UCSD-AML1 (cell line): Measurements from ENCODE around the gene ARPIN.
"Not testable (repeated sequence)": the region's sequence is repeated elsewhere in the genome, so short reads cannot be mapped to it uniquely, and the experiment has no call there.

ENCODE experiments used
- DNase-seq: peaks from one replicate; lab custom pipeline; 2025; ENCODE audit not compliant: unreplicated experiment; lab: John Stamatoyannopoulos, UW

Gene ARPIN

DNA sequence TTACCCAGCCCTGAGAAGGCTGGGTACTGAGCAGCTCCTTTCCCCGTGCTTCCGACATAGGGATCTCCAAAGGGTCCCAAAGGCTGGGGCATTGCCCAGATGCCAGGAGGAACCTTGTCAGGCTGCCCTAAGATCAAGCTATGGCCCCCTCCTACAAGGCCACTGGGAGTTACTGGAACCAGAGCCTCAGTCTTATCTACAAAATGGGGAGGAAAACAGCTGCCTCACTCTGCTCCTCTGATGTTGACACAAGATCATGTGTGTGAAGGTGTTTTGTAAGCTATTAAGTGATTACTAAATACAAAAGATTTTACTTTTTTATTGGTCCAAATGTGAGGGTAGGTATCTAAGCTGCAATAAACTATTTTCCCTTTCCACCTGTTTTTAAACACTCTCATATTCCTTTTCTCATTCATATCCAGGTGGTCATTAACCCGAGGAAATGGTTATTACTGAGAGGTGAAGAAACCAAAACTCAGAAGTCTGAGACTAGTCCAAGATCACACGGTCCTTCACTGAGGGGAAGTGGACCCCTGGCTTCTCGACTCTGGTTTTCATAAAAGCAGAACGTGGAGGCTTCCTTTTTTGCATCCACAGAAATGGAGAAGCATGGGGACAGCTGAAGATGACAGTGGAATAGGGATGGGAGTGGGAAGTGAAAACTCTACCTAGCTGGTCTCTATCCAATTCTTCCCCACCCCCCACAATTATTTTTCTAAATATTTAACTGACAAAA lies 1.7 kb downstream of the ARPIN start:
- DNase-seq: no peak

DNA sequence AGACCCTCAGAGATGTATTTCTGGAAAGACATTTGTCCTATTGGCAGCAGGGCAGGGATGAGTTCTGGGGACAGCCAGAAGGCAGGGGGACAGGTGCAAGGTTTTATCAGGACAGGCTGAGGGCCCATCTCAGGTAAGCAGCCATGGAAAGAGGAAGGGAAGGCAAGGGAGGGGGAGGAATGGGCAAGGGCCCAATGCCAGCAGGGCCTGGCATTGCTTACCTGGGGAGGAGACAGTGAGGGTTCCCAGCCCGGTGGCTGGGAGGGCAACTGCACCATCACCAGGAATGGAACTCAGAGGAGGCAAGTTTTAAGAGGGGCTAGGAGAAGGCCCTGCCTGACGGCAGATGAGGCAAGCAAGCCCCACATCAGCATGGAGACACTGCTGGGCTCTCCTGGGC lies 3.1 kb downstream of the ARPIN start:
- no peak for DNase-seq

DNA sequence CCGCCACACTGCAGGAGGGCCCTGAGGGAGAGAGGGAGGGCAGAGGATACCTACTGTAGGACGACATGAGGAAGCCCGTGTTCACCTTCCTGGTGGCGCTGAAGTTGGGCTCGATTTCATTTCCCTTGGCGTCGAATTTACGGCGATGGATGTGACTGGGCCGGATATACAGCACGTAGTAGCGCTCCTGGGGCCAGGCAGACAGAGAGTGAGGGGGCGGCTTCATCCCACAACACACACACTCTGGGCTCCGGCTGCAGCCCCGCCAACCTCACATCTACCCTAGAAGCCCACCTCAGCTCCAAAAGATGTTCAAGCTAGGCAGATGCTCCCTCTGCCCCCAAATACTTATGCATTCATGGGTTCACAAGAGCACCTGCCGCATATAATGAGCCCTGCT lies 4.5 kb downstream of the ARPIN start:
- no peak for DNase-seq

DNA sequence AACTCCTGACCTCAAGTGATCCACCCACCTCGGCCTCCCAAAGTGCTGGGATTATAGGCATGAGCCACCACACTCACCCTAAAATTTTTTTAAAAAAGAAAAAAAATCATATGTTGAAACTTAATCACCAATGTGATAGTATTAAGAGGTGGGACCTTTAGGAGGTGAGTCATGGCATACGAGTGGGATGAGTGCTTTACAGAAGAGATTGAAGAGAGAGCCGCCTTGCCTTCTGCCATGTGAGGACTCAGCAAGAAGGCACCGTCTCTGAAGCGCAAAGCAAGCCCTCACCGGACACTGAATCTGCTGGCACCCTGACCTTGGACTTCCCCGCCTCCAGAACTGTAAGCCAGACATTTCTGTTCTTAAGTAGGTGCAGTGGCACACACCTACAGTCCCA lies 5.5 kb downstream of the ARPIN start:
- no peak for DNase-seq

DNA sequence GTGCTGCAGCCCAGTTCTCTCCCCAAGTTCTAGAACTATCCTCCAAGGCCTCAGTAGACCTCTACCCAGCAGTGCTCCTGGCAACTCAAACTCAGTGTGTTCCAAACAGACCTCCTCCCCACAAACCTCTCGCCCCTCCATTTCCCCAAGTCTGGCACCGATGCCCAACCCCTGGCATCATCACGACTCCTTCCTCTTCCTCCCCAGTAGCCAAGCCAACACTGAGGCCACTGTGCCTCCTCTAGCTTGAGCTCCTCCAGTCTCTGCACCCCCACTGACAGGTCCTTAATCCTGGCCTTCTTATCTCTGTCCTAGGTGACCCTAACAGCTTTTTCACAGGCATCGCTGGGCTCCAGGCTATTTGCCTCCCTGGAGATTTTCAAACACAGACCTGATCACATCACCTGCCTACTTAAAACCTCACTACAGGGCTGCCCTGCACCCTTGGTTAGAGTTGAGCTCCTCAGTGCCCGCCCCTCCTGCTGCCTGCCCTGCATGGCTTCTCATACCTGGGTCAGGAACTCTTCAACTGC lies 6.8 kb downstream of the ARPIN start:
- DNase-seq: no peak

DNA sequence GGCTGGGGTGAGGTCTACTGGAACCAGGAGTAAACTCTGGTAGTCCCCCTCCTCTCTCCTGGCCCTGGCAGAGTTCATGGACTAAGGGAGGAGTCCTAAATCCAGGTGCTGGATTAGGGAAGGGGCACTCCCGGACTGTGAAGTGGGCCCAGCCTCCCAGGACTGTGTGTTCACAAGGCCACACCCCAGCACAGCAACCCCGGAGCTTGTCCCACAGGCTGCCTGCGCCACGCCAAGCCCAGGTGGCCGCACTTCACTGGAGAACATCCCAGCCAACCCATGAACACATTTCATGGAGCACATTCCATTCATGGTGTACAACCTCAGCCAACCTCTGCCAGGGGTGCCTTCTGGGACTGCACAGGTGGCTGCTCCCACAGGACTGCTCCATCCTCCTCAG lies 8.2 kb downstream of the ARPIN start:
- DNase-seq: no peak

DNA sequence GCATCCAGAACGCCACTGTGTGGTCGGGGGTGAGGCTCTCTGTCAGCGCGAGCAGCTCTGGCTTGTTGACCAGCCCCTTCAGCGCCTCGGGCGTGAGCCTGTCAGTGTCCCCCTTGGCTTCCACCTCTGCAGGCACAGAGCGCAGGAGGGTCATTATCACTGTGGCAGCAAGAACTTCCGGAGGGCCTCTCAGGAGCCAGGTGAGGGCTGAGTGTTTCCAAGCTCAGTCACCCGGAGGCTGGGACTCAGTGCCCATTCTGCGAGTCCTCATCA lies 9.0 kb downstream of the ARPIN start:
- DNase-seq: no peak

DNA sequence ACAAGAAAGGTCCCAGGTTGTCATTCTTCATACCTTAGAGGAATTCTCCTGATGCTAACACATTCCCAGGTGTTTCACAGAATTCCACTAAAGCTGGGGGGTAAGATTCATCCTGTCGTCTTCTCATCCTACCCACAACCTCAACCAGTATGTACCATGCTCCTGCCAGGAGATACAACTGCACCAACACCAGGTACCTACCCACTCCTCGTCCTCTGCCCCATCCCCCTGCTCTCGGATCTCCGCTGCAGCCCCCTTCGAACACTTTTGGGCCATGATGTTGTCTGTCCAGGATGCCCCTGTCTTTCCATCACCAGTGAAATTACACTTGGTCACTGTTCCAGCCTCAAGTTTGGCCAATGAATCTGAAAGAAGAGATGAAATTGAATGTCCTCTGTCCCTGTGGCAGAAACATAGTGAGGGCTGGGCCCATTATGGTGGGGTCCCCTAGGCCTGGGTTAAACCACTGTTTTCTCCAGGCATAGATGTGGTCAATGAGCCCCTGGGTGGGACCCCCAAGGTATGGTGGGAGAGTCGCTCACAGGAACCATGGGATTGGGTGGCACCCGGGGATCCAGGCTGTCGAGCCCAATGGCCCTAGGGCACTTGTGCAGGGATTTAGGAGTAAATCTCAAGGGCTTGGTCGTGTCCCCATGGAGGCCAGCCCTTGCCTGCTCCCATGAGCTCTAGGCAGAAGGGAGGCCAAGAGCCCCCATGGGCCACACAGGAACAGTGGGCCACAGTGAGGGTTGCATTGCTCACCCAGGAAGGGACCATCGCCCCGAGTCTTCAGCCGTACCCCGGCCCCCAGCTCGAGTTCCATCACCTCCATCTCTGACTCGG lies 9.5 kb downstream of the ARPIN start:
- DNase-seq: no peak

DNA sequence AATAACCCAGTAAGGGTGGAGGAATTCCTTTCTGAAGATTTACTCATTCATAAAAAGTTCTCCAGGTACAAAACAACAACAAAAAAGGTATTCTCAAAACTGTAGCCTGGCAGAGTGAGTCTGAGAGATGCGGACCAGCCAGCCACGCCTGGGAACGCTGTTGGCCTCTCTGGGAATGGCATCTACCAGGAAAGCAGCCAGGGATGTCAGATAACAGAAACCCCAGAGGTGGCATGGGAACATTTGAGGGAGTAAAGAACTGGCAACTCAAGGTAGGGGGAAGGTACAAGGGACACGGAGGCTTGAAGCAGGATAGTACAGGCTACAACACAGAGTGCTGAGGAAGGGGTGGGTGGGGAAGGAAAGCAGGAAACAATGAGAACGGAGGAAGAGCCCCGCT lies 11.9 kb downstream of the ARPIN start:
- no peak for DNase-seq

DNA sequence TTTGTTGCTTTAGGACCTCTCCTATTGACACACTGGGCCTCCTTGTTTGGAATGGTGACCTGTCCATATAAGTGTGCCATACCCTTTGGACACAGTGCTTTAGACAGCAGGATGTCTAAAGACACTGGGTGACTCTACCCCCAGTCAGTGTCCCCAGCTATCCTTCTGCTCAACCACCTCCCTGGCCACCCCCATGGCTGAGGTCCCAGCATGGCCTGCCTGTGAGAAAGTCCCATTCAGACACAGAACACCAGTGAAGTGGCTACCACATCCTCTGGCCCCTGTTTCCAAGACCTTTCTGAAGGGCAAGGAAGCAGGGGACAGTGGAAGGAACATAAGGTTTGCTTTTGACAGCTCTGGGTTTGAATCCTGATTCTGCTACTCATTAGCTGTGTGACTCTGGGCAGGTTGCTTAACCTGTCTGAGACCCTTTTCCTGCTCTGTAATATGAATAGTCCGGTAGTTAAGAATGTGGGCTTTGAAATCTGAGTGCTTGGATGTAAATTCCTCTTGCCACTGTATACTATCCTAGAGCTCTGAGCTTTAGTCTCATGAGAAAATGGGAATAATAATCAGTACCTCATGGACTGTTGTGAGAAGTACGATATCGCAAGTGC lies 12.7 kb downstream of the ARPIN start:
- no peak for DNase-seq

DNA sequence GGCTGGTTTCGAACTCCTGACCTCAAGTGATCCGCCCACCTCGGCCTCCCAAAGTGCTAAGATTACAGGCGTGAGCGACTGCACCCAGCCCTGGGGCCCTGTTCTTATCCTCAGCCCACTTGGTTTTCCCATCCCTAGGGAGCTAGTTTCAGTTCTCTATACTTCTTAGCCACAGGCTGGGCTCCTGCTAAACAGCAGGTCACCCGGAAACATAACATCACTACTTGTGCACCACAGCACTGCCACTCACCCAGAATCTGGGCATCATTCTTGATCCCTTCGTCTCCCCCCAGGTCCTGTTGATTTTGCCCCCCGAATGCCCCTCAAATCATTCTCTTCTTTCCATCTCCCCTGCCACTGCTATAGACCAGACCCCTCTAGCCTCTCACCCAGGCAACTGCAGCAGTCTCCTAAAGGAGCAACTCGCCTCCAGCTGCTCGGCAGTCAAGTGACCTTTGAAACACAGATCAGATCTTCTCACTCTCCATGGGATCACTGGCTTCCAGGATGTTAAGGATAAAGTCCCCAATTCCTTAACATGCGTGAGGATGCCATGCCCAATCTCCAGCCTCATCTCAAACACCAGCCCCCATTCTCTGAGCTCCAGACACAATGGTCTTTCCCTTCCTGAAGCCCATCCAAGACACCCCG lies 13.3 kb downstream of the ARPIN start:
- no peak for DNase-seq

DNA sequence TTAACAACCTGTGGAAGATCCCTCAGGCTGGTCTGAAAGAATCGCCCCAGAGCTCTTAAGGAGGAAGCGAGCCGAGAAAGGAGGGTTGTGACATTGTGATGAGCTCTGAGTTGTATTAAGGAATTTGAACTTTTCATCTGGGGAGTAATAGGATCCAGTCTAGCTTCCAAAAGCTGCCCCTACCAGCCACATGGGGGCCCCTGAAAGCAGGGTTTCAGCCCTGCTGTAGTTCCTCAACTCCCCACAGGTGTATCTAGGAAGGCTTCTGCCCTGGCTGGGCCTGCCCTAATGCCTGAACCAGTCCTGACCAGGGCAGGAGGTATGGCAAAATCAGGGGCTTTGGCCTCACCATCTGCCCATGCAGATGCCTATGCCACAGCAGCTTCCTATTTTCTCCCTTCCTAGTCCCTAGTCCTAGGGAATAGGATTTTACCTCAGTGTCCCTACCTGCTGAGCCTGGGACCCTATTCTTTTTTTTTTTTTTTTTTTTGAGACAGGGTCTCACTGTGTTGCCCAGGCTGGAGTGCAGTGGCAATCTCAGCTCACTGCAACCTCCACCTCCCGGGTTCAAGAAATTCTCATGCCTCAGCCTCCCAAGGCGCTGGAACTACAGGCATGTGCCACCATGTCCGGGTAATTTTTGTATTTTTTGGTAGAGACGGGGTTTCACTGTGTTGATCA lies 14.0 kb downstream of the ARPIN start:
- DNase-seq: peak; percentile 62

DNA sequence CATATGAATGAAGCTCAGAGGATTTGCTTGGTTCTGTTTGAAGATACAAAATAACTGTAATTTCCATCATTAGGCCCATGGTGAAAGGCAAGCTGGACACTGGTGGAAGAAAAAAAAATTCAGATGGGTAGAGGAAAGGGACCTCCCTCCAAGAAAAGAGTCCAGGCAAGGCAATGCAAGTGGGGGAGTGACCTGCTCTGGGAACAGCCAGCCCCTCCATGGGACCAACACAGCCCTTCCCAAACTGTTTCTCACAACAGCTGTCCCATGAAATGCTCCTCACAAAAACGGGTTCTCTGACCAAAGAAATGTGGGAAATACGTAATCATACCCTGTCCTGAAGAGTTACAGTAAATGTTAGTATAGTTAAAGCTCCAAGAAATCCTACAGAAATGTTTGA lies 14.6 kb downstream of the ARPIN start:
- no peak for DNase-seq

DNA sequence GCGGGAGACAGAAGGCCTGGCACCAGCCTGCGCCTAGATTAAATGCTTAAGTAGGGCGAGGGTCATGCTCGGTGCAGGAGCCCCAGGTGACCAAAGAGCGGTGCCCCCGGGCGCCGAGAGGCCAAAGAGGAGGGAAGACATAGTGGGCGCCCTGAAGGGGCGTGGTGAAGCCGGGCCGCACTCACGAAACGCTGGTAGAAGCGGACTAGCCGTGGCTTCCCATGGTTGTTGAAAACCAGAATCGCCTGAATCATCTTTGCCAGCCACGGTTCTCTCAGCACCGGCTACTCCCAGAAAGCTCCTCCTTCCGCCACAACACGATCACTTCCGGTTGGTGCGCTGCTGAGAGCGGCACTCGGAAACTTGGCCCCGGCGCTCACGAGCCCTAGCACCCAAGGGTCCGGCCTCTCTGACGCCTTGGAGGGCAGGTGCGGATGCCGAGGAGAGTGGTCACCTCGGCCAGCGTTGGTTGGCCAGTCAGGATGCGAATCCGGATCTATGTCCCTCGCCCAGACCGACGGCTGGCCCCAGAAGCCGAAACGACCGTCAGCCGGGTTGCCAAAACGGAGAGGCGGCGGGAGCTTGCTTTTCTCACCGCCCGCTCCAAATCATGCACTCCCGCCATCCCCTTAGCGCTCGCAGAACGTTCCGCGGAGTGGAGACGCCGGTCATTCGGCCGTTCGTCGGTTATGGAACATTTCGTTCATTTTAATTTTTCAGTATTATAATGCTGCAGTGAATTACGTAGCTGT lies 18.9 kb downstream of the ARPIN start, which contains the start of gene AP3S2:
AP3S2 (minus strand) TSS at position 299 of the 752 bp plus-strand sequence; CDS start at position 254, 45 bp downstream.
- DNase-seq: peak; percentile 90

DNA sequence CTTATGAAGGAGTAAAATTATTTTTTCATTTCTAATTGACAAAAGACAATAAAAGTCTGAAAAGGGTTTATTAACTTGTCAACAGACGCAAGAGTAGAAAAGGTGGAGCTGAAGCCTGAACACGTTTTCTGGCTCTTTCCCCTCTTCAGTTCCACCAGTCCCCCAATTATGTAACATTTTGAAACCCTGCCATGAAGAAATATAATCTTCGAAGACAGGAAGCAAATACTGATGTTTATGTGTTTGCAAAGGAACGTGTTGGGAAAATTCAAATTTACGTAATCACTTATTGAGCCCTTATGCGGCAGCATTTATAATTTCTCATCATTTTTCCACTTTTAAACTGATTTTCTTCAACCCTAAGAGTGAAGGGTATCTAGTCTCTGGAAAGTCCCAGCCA lies 19.7 kb downstream of the ARPIN start:
- DNase-seq: no peak

DNA sequence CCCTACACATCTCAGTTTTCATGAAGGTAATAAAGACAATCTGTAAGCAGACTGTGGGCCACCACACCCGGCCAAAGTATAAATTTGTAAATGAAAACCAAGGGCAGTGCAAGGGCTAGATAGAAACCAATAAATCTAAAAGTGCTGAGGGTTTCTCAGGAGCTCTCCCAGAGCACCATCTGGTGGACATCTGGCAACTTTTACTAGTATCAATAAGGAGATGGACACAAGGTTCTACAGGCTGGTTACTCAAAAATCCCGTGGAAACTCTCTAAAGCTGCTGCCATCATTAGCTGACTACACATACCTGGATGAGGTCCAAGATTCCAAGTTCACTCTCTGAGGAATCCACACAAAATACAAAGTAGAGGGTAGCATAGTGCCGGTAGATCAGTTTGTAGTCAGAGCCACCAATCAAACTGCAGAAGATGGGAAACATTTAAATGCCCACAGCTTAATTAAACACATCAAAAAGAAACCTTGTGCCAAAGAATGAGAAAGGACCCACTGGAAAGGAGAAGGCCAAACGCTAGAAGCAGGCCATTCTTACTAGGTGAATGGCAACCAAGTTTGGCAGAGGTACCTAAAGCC lies 24.4 kb downstream of the ARPIN start:
- no peak for DNase-seq

DNA sequence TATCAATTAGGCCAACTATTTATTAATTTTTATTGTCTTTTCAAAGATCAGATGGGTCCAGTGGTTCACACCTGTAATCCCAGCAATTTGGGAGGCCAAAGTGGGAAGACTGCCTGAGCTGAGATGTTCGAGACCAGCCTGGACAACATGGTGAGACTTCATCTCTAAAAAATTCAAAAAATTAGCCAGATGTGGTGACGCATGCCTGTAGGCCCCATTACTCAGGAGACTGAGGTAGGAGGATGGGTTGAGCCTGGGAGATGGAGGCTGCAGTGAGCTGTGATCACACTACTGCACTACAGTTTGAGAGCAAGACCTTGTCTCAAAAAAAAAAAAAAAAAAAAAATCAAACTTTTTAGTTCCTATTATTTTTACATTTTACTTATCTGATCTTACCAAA lies 27.1 kb downstream of the ARPIN start:
- no peak for DNase-seq

DNA sequence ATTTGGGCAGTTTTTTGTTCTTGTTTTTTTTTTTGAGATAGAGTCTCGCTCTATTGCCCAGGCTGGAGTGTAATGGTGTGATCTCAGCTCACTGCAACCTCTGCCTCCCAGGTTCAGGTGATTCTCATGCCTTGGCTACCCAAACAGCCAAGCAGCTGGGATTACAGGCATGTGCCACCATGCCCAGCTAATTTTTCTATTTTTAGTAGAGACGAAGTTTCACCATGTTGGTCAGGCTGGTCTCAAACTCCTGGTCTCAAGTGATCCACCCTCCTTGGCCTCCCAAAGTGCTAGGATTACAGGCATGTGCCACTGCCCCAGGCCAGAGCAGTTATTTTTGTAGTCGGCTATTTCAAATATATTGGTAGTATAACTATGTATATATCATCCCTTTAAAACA lies 27.6 kb downstream of the ARPIN start:
- not testable (repeated sequence) for DNase-seq

DNA sequence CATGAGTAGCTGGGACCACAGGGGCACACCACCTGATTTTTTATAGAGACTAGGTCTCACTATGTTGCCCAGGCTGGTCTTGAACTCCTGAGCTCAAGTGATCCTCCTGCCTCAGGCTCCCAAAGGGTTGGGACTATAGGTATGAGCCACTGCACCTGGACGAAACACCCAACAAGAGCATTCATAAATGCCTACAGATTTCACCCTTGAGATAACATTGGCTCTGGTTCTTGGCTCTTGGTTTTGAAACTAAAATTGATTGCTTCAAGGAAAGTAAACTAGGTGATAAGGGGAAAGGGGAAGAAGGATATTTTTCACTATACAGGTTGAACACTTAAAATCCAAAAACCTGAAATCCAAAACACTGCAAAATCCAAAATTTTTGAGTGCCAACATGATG lies 29.2 kb downstream of the ARPIN start:
- DNase-seq: no peak

DNA sequence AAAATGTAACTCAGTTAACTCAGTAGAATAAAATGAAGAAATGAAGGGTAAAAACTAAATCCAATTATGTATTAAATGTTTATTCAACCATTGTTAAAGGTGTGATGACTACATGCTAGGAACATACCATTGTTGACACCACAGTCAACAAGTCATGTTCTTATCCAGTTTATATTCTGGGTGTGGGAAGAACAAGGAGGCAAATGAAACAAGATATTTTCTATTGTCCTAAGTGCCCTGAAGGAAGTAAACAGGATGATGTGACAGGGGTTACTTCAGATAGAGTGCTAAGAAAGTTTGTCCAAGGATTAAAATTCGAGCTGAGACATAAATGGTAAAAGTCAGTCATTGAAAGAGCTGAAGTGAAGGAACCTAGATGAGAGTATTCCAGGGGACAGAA lies 32.0 kb downstream of the ARPIN start:
- no peak for DNase-seq
